Ascending aorta (tissue), 2 donors: ENCODE measurements around the gene TGDS. TPM values are rescaled to one million over a fixed set of nuclear protein-coding genes. Genes with fewer than 3 reads are reported as not detected.

Experiments
- DNase-seq, 2 donors: peaks; one replicate each; pipeline ENCODE4 v3.0.0-alpha.2; 2019; ENCODE audit warnings: low spot score in 2 of 2
- H3K27ac ChIP-seq, 2 donors: fragments of 200-600 bp; sonication (generic); one replicate each; pipeline ENCODE4 v1.5.1; 2016 to 2017; ENCODE audit warnings: mild to moderate bottlenecking in 1 of 2
- H3K27me3 ChIP-seq: fragments of 200-600 bp; sonication (generic); one replicate; pipeline ENCODE4 v1.5.1; 2017
- H3K36me3 ChIP-seq, 2 donors: fragments of 200-600 bp; sonication (generic); one replicate each; pipeline ENCODE4 v1.5.1; 2016
- H3K4me1 ChIP-seq, 2 donors: fragments of 200-600 bp; sonication (generic); one replicate each; pipeline ENCODE4 v1.5.1; 2016 to 2017; ENCODE audit warnings: mild to moderate bottlenecking in 1 of 2
- H3K4me3 ChIP-seq, 2 donors: fragments of 200-600 bp; sonication (generic); one replicate each; pipeline ENCODE4 v1.5.1; 2016 to 2017; ENCODE audit warnings: mild to moderate bottlenecking in 1 of 2
- H3K9me3 ChIP-seq, 2 donors: fragments of 200-600 bp; sonication (generic); one replicate each; pipeline ENCODE4 v1.5.1; 2016
- CTCF ChIP-seq, 3 experiments: fragments of 200-600 bp in 2 of 3; fragments of 450-650 bp in 1 of 3; sonication (generic) in 2 of 3; IDR thresholded peaks; one replicate each; pipeline ENCODE4 v1.5.1; 2016 to 2019; ENCODE audit warnings: antibody characterized with exemption in 3 of 3, mild to moderate bottlenecking in 1 of 3, moderate library complexity in 1 of 3
- intact Hi-C: fragments of 100-400 bp; cut with DNase I; formaldehyde crosslinking; loops from one replicate; pipeline ENCODE4 v1.15.1; 2023
- total RNA-seq: library from RNA; depleted of rRNA; stranded (reverse); fragments of >200 nt; gene quantifications from one replicate; pipeline ENCODE4 v1.1.0, GENCODE V29; 2016

The TGDS gene
- total RNA-seq, 1 donor from 2014 or later = 22.6 TPM

DNA sequence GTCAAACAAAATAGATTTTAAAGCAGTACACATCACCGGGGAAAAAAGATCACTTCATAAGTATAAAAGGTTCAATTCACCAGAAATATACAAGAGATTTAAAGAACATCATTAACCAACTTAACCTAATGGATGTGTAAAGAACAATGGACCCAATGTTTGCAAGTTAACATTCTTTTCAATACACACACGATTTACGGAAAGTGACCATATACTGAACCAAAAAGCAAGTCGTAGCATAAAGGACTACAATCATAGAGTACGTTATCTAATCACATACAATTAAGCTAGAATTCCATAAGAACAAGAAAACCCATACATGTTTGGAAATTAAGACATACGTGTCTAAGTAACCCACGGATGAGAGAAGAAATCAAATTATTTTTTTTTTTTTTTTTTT is 9.6 kb downstream of the TGDS start:
- H3K27ac ChIP-seq = no peak overlapping the region
- H3K9me3 ChIP-seq = no peaks in the 10 kb centered on the region
- peaks cover 17 to 21% of the 10 kb centered on the region in 2 donors for H3K36me3 ChIP-seq
- no peak for TF ChIP-seq CTCF (IDR thresholded peaks at IDR 0.05)
- DNase-seq = no peak
- H3K4me3 ChIP-seq = no peak overlapping the region
- intact Hi-C loops = no loop called here
- H3K27me3 ChIP-seq = no peaks in the 10 kb centered on the region
- no peaks in the 10 kb centered on the region for H3K4me1 ChIP-seq

GRCh38 chr13:94585543-94586101 is 10.3 kb downstream of the TGDS start:
- no peaks in the 10 kb centered on the region for H3K9me3 ChIP-seq
- TF ChIP-seq CTCF (IDR thresholded peaks at IDR 0.05) = no peak
- no peaks in the 10 kb centered on the region for H3K27me3 ChIP-seq
- peaks cover 21 to 25% of the 10 kb centered on the region in 2 donors for H3K36me3 ChIP-seq
- no peak overlapping the region for H3K27ac ChIP-seq
- no peak for DNase-seq
- no peak overlapping the region for H3K4me3 ChIP-seq
- intact Hi-C loops = no loop called here
- H3K4me1 ChIP-seq = no peaks in the 10 kb centered on the region

GRCh38 chr13:94583926-94584325 is 12.0 kb downstream of the TGDS start:
- no peak for TF ChIP-seq CTCF (IDR thresholded peaks at IDR 0.05)
- intact Hi-C loops = no loop called here
- H3K9me3 ChIP-seq = no peaks in the 10 kb centered on the region

DNA sequence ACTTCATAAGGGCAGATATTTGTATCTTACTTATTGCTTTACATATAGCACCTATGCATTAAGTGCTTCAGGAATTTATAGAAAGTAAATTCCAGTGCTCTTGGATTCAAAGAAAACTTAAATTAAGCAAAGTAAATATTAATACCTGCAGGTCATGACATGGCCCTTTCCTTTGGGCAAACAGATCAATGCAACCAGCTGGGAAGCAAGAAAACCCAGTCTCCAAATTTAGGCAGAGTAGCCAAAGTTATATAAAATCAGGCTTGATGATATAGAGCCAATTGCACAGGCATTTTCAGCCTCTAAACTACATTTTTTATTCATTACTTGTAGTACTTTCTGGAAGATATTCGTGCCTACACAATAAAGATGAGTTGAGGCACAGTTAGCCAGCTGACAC is 16.9 kb downstream of the TGDS start:
- no peaks in the 10 kb centered on the region for H3K4me1 ChIP-seq
- peaks cover 51 to 83% of the 10 kb centered on the region in 2 donors for H3K36me3 ChIP-seq
- DNase-seq = no peak
- no peak overlapping the region for H3K4me3 ChIP-seq
- H3K9me3 ChIP-seq = no peaks in the 10 kb centered on the region
- H3K27ac ChIP-seq = no peak overlapping the region
- H3K27me3 ChIP-seq = no peaks in the 10 kb centered on the region
- no peak for TF ChIP-seq CTCF (IDR thresholded peaks at IDR 0.05)
- intact Hi-C loops = no loop called here

More at GRCh38 chr13:94583926-94584325, 12.0 kb downstream of the TGDS start:
- Histone ChIP-seq H3K27ac (no peak overlapping the region), H3K4me1 (no peaks in the 10 kb centered on the region), H3K36me3 (peaks cover 34 to 42% of the 10 kb centered on the region in 2 donors), H3K4me3 (no peak overlapping the region), H3K27me3 (no peaks in the 10 kb centered on the region)
- no peak for DNase-seq

DNA sequence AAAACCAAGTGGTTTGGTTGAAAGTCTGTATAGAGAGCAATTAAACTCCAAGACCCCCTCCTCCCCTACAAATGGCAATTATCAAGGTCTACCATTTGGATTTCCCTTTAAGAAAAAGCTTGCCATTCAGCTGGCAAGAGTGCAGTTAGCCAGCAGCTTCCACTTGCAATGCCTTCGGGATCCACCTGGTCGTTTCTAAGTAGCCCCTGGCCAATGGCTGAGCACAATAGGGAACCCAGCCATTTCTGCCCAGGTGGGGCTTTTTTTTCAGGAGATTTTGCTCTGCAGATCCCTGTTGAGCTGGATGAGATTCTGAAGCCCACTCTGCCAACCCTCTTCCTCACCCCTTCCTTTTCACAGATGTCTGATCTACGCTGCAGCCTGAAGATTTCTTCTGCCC is 26.3 kb downstream of the TGDS start:
- TF ChIP-seq CTCF (IDR thresholded peaks at IDR 0.05) = no peak
- no peaks in the 10 kb centered on the region for H3K27me3 ChIP-seq
- intact Hi-C loops = no loop called here
- peaks cover 38 to 41% of the 10 kb centered on the region in 2 donors for H3K36me3 ChIP-seq
- no peak overlapping the region for H3K4me3 ChIP-seq
- DNase-seq = no peak
- H3K9me3 ChIP-seq = no peaks in the 10 kb centered on the region
- H3K4me1 ChIP-seq = no peaks in the 10 kb centered on the region
- H3K27ac ChIP-seq = no peak overlapping the region

GRCh38 chr13:94568443-94568842 is 27.5 kb downstream of the TGDS start:
- no peaks in the 10 kb centered on the region for H3K4me1 ChIP-seq
- H3K27ac ChIP-seq = no peak overlapping the region
- H3K36me3 ChIP-seq = peaks cover 28 to 30% of the 10 kb centered on the region in 2 donors
- no peak overlapping the region for H3K4me3 ChIP-seq
- intact Hi-C loops = no loop called here
- no peak for DNase-seq
- TF ChIP-seq CTCF (IDR thresholded peaks at IDR 0.05) = no peak
- H3K9me3 ChIP-seq = no peaks in the 10 kb centered on the region
- H3K27me3 ChIP-seq = no peaks in the 10 kb centered on the region
